Adipose tissue (tissue), 3 donors: Measurements from ENCODE around the gene SLC5A11. TPM values are rescaled to one million over a fixed set of nuclear protein-coding genes. Genes with fewer than 3 reads are reported as not detected.
"Not testable (repeated sequence)": the region's sequence is repeated elsewhere in the genome, so short reads cannot be mapped to it uniquely, and the experiment has no call there.

Source experiments
- H3K27ac ChIP-seq: one replicate; pipeline ENCODE4 v1.5.1; 2013; ENCODE audit warnings: low read depth, low read length
- WGBS, 3 donors: extraction: QIAGEN DNeasy Blood & Tissue Kit; methylation state at CpG; one replicate each; pipeline ENCODE4 v1.1.7; 2013; 5-methylcytosine and 5-hydroxymethylcytosine counted together
- polyA plus RNA-seq, 3 donors: library from polyadenylated mRNA; stranded (reverse); fragments of 200-250 nt; gene quantifications; one replicate each; pipeline ENCODE4 v1.2.3, GENCODE V29; 2013
- donor health status: healthy with polysubstance abuse.
- donor health status: Bipolar disorder and iron deficiency.
- donor health status: healthy.

SLC5A11 gene
- polyA plus RNA-seq, result under 1 TPM in 1 of 3 donors, not detected in 2; 0.18 TPM

GRCh38 chr16:24845726-24846547 lies at the start of gene SLC5A11:
SLC5A11 (plus strand) TSS chr16:24845963; CDS start chr16:24858644, 12,681 bp downstream.
- H3K27ac ChIP-seq, result no peak within 1 kb of the TSS
- WGBS, 3 donors, result 67 to 74% (median 67%) methylated on average over 21 of the region's 21 CpGs

GRCh38 chr16:24800586-24800985 lies 45.2 kb upstream of the SLC5A11 start:
- 83 to 89% (median 87%) methylated on average over 4 of the region's 4 CpGs for WGBS, 3 donors

GRCh38 chr16:24801761-24802302 lies 43.9 kb upstream of the SLC5A11 start:
- H3K27ac ChIP-seq, result no peak overlapping the region
- WGBS, 3 donors, result 81 to 96% (median 91%) methylated on average over 3 of the region's 3 CpGs

More at GRCh38 chr16:24800586-24800985, 45.2 kb upstream of the SLC5A11 start:
- no peak overlapping the region for H3K27ac ChIP-seq

- WGBS, 3 donors, result 94 to 96% (median 95%) methylated on average over 5 of the region's 5 CpGs
- no peak overlapping the region for H3K27ac ChIP-seq
Observed at GRCh38 chr16:24805484-24805883, 40.3 kb upstream of the SLC5A11 start.

GRCh38 chr16:24807301-24807700 lies 38.5 kb upstream of the SLC5A11 start:
- 68 to 76% (median 72%) methylated on average over 1 of the region's 1 CpG for WGBS, 3 donors
- no peak overlapping the region for H3K27ac ChIP-seq

- 75 to 86% (median 79%) methylated on average over 11 of the region's 11 CpGs for WGBS, 3 donors
- H3K27ac ChIP-seq, result no peak overlapping the region
Observed at GRCh38 chr16:24810951-24811843, 34.6 kb upstream of the SLC5A11 start.

- WGBS, 3 donors, result 82 to 93% (median 89%) methylated on average over 6 of the region's 6 CpGs
- H3K27ac ChIP-seq, result not testable (repeated sequence)
Observed at GRCh38 chr16:24812813-24813212, 33.0 kb upstream of the SLC5A11 start.

- 82 to 90% (median 90%) methylated on average over 7 of the region's 7 CpGs for WGBS, 3 donors
- H3K27ac ChIP-seq, result no peak overlapping the region
Observed at GRCh38 chr16:24815021-24815420, 30.7 kb upstream of the SLC5A11 start.

- H3K27ac ChIP-seq, result no peak overlapping the region
- WGBS, 3 donors, result 67 to 83% (median 72%) methylated on average over 6 of the region's 6 CpGs
Observed at GRCh38 chr16:24816688-24817087, 29.1 kb upstream of the SLC5A11 start.

GRCh38 chr16:24819462-24820040 lies 26.2 kb upstream of the SLC5A11 start:
- WGBS, 3 donors, result 64 to 79% (median 64%) methylated on average over 2 of the region's 2 CpGs
- H3K27ac ChIP-seq, result no peak overlapping the region

- no peak overlapping the region for H3K27ac ChIP-seq
Observed at GRCh38 chr16:24820522-24820921, 25.2 kb upstream of the SLC5A11 start.

GRCh38 chr16:24821129-24821528 lies 24.6 kb upstream of the SLC5A11 start:
- 80 to 86% (median 81%) methylated on average over 9 of the region's 9 CpGs for whole genome bisulfite sequencing, 3 donors
- H3K27ac ChIP-seq, result no peak overlapping the region

More at GRCh38 chr16:24820522-24820921, 25.2 kb upstream of the SLC5A11 start:
- WGBS, 3 donors, result 56 to 66% (median 63%) methylated on average over 1 of the region's 1 CpG

- no peak overlapping the region for H3K27ac ChIP-seq
- 88 to 93% (median 91%) methylated on average over 10 of the region's 10 CpGs for WGBS, 3 donors
Observed at GRCh38 chr16:24822542-24822941, 23.2 kb upstream of the SLC5A11 start.

GRCh38 chr16:24822974-24823373 lies 22.8 kb upstream of the SLC5A11 start:
- WGBS, 3 donors, result 85 to 91% (median 88%) methylated on average over 8 of the region's 8 CpGs
- no peak overlapping the region for H3K27ac ChIP-seq

GRCh38 chr16:24825696-24826095 lies 20.1 kb upstream of the SLC5A11 start:
- H3K27ac ChIP-seq, result no peak overlapping the region
- 89 to 92% (median 92%) methylated on average over 10 of the region's 10 CpGs for WGBS, 3 donors

GRCh38 chr16:24826096-24826690 lies 19.6 kb upstream of the SLC5A11 start:
- no peak overlapping the region for H3K27ac ChIP-seq
- 89 to 93% (median 89%) methylated on average over 12 of the region's 12 CpGs for WGBS, 3 donors

GRCh38 chr16:24826817-24827566 lies 18.8 kb upstream of the SLC5A11 start:
- H3K27ac ChIP-seq, result no peak overlapping the region
- WGBS, 3 donors, result 88 to 98% (median 97%) methylated on average over 9 of the region's 9 CpGs
